ENCODE measurements around the gene ACOT7.

The ACOT7 gene

DNA sequence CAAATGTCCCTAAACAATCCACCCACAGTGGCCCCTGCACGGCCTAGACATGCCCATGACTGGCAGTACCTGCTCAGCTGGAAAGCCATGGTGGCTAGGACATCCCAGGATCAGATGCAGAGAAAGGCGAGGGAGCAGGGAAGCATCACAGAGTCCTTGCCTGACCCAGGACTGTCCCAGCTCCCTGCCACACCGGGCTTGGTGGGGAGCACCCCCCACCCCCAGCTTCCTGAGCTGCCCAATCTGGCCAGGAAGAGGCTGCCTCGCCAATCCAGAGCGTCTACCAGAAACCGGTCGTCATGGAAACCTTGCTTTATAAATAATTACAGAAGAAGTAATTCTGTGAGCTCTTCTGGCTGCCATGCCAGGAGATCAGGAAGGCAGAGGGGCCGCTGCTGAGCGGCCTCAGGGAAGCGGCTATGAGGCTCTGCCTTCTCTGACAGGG is 34.8 kb downstream of the ACOT7 start:
- TF ChIP-seq, protein P1, sequence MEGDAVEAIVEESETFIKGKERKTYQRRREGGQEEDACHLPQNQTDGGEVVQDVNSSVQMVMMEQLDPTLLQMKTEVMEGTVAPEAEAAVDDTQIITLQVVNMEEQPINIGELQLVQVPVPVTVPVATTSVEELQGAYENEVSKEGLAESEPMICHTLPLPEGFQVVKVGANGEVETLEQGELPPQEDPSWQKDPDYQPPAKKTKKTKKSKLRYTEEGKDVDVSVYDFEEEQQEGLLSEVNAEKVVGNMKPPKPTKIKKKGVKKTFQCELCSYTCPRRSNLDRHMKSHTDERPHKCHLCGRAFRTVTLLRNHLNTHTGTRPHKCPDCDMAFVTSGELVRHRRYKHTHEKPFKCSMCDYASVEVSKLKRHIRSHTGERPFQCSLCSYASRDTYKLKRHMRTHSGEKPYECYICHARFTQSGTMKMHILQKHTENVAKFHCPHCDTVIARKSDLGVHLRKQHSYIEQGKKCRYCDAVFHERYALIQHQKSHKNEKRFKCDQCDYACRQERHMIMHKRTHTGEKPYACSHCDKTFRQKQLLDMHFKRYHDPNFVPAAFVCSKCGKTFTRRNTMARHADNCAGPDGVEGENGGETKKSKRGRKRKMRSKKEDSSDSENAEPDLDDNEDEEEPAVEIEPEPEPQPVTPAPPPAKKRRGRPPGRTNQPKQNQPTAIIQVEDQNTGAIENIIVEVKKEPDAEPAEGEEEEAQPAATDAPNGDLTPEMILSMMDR (IDR thresholded peaks at IDR 0.05; ENCODE audit: low read depth, low read length, poor library complexity, severe bottlenecking), result no peak
- no peak for TF ChIP-seq EZH2phosphoT487 (IDR thresholded peaks at IDR 0.05; ENCODE audit: borderline replicate concordance, low read length)
- H3K79me2 ChIP-seq (ENCODE audit: control insufficient read depth, low read length), result peaks cover 28% of the 10 kb centered on the region
- H3K4me1 ChIP-seq (ENCODE audit: control insufficient read depth, low read length), result no peaks in the 10 kb centered on the region
- no peak overlapping the region for H3K27ac ChIP-seq (ENCODE audit: low read depth, low read length)
- no peaks in the 10 kb centered on the region for H3K27me3 ChIP-seq (ENCODE audit: control insufficient read depth, low read length)
- H3F3A ChIP-seq (ENCODE audit: control insufficient read depth, insufficient read depth), result no peaks in the 10 kb centered on the region
- H3K9me3 ChIP-seq (ENCODE audit: control insufficient read depth, insufficient read depth, low read length), result no peaks in the 10 kb centered on the region
- no peaks in the 10 kb centered on the region for H3K36me3 ChIP-seq (ENCODE audit: control insufficient read depth, low read length)
- H3K4me2 ChIP-seq (ENCODE audit: low read length), result no peak overlapping the region
- H3K9me2 ChIP-seq (replicated peaks; ENCODE audit: control insufficient read depth, low read length), result no peaks in the 10 kb centered on the region
- H3K4me3 ChIP-seq (ENCODE audit: low read length), result no peak overlapping the region
- peaks cover 1% of the 10 kb centered on the region; the same call in 1 of the 2 replicates for H4K20me1 ChIP-seq (ENCODE audit: control insufficient read depth, insufficient read depth, low read depth, low read length)

DNA sequence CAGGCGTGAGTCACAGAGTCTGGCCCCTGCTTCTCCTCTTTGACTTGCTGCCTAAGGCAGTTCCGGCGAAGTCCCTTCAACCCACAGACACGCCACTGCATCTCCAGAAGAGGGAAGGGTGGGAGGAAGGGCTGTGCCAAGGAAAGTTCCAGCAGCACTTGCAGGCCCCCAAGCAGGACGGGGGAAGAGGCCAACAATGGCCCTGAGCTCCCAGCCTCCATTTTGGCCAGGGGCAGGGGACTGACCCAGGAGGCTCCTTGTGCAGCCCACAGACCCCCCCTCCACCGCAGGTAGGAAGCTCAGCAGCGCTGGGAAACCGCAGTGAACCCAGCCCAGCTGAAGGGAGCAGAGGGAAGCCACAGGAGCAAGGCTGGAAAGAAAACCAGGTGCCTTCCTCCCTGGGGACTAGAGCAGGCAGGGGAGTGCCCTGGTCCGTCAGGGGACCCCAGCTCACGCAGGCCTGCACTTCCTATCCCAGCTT is 35.4 kb downstream of the ACOT7 start:
- H3K4me1 ChIP-seq (ENCODE audit: control insufficient read depth, low read length), result no peaks in the 10 kb centered on the region
- H3K9me2 ChIP-seq (replicated peaks; ENCODE audit: control insufficient read depth, low read length), result no peaks in the 10 kb centered on the region
- no peak overlapping the region for H3K4me2 ChIP-seq (ENCODE audit: low read length)
- H3K79me2 ChIP-seq (ENCODE audit: control insufficient read depth, low read length), result peaks cover 28% of the 10 kb centered on the region
- H3K27me3 ChIP-seq (ENCODE audit: control insufficient read depth, low read length), result no peaks in the 10 kb centered on the region
- no peaks in the 10 kb centered on the region; the same call in 1 of the 2 replicates for H4K20me1 ChIP-seq (ENCODE audit: control insufficient read depth, insufficient read depth, low read depth, low read length)
- no peaks in the 10 kb centered on the region for H3F3A ChIP-seq (ENCODE audit: control insufficient read depth, insufficient read depth)
- no peaks in the 10 kb centered on the region for H3K9me3 ChIP-seq (ENCODE audit: control insufficient read depth, insufficient read depth, low read length)
- no peak overlapping the region for H3K4me3 ChIP-seq (ENCODE audit: low read length)
- H3K36me3 ChIP-seq (ENCODE audit: control insufficient read depth, low read length), result no peaks in the 10 kb centered on the region
- TF ChIP-seq, protein P1 (IDR thresholded peaks at IDR 0.05; ENCODE audit: low read depth, low read length, poor library complexity, severe bottlenecking), result no peak
- no peak for TF ChIP-seq EZH2phosphoT487 (IDR thresholded peaks at IDR 0.05; ENCODE audit: borderline replicate concordance, low read length)
- H3K27ac ChIP-seq (ENCODE audit: low read depth, low read length), result no peak overlapping the region

DNA sequence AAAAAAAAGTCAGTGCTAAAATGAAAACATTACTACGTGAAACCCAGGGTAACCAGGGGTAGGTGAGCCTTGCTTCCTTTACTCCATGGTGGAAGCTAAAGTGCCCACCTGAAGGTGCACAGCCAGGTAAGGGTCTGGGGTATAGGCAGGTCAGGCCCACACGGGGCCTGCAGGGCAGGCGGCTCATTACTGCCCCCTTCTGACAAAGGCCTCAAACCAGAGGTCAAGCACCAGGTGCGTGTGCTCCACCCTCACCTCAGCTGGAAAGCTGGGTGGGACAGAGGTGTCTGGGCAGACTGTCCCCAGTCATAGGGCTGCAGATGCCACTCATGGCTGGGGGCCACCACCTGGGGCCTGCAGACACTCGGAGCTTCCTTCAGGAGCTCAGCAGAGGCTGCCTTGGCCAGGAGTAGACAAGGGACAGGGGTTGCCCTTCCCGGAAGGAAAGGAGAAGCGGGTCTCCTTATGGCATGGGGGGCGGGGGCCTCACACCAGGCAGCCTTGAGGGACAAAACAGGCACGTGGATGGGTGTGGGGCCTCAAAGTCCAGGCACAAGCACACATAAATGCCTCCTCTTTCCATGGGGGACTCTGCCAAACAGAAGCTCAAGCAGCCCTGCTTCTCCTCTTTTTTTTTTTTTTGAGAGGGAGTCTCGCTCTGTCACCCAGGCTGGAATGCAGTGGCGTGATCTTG is 36.2 kb downstream of the ACOT7 start:
- Histone ChIP-seq H3K79me2 (ENCODE audit: control insufficient read depth, low read length) (peaks cover 25% of the 10 kb centered on the region), H4K20me1 (ENCODE audit: control insufficient read depth, insufficient read depth, low read depth, low read length) (no peaks in the 10 kb centered on the region; the same call in 1 of the 2 replicates), H3K27me3 (ENCODE audit: control insufficient read depth, low read length) (no peaks in the 10 kb centered on the region), H3K4me1 (ENCODE audit: control insufficient read depth, low read length) (no peaks in the 10 kb centered on the region), H3F3A (ENCODE audit: control insufficient read depth, insufficient read depth) (no peaks in the 10 kb centered on the region), H3K9me3 (ENCODE audit: control insufficient read depth, insufficient read depth, low read length) (no peaks in the 10 kb centered on the region), H3K9me2 (replicated peaks; ENCODE audit: control insufficient read depth, low read length) (no peaks in the 10 kb centered on the region), H3K4me3 (ENCODE audit: low read length) (no peak overlapping the region), H3K36me3 (ENCODE audit: control insufficient read depth, low read length) (no peaks in the 10 kb centered on the region), H3K27ac (ENCODE audit: low read depth, low read length) (no peak overlapping the region), H3K4me2 (ENCODE audit: low read length) (no peak overlapping the region)
- no peak for TF ChIP-seq EZH2phosphoT487 (IDR thresholded peaks at IDR 0.05; ENCODE audit: borderline replicate concordance, low read length)
- TF ChIP-seq, protein P1 (IDR thresholded peaks at IDR 0.05; ENCODE audit: low read depth, low read length, poor library complexity, severe bottlenecking), result peak; percentile 60
